GM18498 (cell line): ENCODE measurements around the gene SGIP1.

Experiments used
- ATAC-seq: cut with Tn5 transposase; IDR thresholded peaks from one replicate; pipeline ENCODE4 v1.9.1; 2021; ENCODE audit warnings: mild to moderate bottlenecking, moderate library complexity; ENCODE audit not compliant: unreplicated experiment

The SGIP1 gene

GRCh38 chr1:66520655-66521054 is 13.3 kb upstream of the SGIP1 start:
- ATAC-seq = no peak

DNA sequence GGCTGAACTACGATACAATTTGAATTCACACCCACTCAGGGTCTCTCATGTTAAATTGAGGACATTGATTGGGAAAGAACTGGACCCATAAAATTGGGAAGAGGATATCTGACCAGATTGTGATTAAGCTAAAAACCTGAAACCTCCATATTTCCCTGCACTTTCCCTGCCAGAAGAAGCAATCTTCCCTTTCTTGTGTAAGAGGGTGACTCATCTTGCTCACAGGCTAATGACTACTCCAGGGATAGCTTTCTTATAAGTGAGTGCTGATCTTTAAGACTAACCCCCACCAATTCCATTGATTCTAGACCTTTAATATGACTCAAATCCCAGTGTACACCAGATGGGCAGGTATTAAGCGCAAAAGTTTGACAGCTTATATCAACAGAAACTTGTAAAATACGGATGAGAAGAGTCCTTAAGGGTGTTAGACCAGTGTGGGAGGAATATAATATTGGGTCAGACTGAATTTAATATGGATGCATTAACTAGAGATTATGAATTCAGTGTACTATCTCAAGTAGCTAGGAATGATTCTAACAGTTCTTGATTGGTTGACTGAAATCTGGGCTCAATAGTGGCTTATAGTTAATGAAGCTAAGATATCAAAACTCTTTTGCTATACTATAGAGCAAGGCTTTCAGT is 12.1 kb upstream of the SGIP1 start:
- no peak for ATAC-seq

GRCh38 chr1:66523562-66523961 is 10.4 kb upstream of the SGIP1 start:
- ATAC-seq = no peak

DNA sequence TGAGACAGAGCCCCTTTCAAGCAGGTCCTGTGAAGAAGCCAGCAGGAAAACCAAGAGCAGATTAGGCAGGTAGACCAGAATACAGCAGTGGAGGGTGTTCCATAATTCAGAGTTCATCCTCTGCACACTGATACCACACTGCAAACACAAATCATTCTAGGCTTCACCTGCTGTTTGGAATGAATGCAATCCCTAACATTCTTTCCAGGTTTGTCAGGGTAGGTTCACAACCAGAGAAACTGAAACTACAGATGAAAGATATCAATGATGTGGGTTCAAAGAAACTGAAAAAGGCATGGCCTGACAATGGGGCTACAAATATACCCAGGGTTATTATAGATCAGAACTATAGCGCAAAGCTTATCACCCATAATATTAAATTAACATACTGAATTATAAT is 8.9 kb upstream of the SGIP1 start:
- ATAC-seq = no peak

- no peak for ATAC-seq
These were observed 7.9 kb upstream of the SGIP1 start for GRCh38 chr1:66526036-66526435.

DNA sequence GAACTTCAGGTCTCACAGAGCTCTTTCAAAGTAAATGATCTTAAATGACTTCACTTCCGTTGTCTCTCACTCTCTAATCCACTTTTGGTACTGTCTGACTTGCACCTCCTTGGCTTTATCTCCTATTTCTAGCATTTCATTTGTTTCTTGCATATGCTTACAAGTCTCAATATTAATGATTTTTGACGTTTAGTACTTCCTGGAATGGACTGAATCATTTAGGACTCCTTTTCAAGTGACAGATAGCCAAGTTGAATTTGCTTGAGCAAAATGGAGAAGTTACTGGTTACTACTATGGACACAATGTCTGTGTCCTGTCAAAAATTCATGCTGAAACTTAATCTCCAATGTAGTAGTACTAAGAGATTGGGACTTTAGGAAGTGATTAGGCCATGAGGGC is 7.0 kb upstream of the SGIP1 start:
- no peak for ATAC-seq

DNA sequence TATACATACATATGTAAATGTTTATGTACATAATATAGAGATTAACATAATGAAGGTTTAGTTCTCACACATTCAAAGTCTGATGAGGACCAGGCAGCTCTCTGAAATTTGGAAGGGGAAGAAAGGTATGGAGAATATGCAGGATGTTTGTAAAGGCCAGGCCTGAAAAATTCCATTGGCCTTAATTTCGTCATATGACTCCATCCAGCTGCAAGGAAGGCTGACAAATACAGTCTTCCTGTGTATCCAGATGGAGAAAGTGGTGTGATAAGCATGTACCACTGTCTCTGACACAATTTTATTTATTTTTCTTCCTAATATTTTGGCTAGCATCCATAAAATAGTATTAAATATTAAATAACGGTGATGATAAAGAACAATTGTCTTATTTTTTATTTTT is 6.3 kb upstream of the SGIP1 start:
- ATAC-seq = no peak

GRCh38 chr1:66528580-66528979 is 5.4 kb upstream of the SGIP1 start:
- ATAC-seq = no peak

DNA sequence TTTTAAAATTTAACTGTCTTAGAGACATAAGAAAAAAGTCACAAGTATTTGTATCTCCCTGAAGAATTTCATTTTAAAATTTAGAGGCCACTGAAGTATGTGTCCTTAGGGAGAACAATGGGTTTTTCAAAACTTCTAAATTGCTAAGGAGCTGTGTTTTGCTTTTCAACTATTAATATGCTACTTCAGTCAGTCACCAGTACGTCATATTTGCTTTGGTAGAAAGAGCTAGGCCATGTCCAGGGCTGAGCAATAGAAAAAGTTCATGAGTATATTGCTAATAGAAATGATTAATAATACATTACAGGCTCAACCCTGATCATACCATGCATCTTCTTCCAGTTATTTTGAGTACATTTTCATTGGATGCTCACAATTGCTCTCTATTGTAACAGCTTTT is 1.7 kb upstream of the SGIP1 start:
- ATAC-seq = no peak

DNA sequence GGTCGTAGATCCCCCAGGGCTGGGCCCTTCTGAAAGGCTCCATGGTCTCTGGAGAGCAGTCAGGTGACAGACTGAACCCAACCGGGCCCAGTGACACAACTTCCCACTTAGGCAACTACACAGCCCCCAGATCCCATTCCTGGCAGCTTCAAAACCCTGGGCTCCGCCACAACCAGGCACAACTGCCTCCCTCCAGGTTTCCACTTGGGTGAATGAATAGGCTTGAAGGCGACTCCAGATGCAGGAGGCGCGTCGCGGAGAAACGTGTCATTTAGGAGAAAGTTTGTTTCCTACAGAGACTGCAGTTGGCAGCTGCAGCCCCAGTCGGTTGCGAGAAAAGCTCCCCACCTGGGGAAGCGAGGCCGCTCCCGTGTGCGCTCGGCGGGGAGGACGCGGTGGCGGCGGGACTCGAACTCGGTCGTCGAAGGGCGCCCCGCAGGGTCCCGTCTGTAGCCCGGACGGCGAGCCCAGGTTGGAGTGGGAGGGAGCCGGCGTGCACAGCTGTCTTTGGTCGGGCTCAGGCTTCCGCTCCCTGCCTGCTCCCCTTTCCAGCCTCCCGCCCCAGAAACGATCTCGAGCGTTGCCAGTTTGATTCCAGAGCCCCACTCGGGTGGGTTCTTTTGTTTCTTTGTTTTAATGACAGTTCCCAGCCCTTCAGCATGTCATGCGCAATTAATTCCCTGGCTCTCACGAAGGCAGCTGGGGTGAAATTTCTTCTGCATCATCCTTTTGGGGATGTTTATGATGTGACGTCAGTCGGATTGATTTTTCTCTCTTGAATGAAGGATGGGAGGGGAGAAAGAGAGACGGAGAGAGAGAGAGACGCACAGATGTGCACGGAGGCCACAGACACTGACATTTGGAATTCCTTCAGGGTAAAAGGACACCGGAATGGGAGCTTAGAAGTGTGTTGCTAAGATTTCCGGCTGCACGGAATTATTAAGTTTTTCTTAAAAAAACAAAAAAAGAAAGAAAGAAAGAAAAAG is 862 bp upstream of the SGIP1 start:
- no peak for ATAC-seq

- no peak for ATAC-seq
These were observed 1.1 kb downstream of the SGIP1 start for GRCh38 chr1:66535061-66535460.

DNA sequence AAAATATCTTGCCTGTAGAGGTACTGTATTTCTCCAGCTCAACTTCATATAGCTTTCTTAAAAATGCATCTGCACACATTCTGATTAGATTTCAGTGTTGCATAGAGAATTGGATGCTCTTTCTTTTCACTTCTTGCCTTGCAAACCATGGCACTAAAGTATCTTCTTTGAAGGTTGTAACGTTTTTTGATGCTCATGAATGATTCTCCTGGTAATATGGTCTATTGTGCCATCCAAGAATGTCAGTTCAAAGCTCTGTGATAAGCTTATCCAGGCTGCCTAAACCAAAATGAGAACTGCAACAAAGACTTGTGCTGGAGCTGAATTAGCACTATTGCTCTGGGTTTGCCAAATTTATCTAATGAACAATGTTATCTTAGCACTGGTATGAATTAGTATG is 1.9 kb downstream of the SGIP1 start:
- no peak for ATAC-seq

DNA sequence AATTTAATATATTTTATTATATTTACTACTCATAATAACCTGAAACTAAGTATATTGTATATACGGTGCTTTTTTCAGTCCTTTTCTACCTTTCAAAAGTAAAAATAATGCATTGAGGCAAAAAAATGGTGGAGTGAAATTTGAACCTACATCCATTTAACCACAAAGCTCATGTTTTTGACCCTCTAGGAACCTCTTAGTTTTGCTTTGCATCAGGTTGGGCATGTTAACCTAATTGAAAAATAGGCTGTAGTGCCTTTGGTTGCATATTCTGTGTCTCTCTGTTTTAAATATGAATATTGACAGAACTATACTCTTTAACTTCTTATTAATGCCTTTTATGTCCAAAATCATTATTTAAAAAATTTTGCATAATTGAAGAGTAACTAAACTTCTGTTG is 3.8 kb downstream of the SGIP1 start:
- no peak for ATAC-seq

DNA sequence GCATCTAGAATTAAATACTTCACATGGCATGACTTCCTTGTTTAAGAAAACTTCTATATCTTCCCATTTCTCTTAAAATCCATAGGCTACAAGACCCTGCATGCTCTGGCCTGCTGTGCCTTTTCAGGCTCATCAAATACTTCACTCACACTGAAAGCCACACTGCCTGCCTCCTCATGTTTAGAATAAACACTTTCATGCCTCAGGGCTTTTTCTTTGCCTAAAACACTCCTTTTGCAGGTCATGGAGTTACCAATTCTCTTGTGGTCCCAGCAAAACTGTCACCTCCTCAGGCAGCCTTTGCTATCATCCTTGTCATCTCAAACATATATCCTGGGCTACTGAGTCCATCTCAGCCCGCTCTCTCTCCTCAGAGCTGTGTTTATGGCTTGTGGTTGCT is 5.5 kb downstream of the SGIP1 start:
- ATAC-seq = no peak

GRCh38 chr1:66540434-66541032 is 6.6 kb downstream of the SGIP1 start:
- no peak for ATAC-seq

GRCh38 chr1:66542314-66542713 is 8.4 kb downstream of the SGIP1 start:
- ATAC-seq = no peak

GRCh38 chr1:66542811-66543767 is 9.1 kb downstream of the SGIP1 start:
- no peak for ATAC-seq

- ATAC-seq = no peak
These were observed 12.3 kb downstream of the SGIP1 start for GRCh38 chr1:66546047-66546810.

GRCh38 chr1:66549017-66549416 is 15.1 kb downstream of the SGIP1 start:
- ATAC-seq = no peak

- ATAC-seq = no peak
These were observed 16.3 kb downstream of the SGIP1 start for GRCh38 chr1:66550243-66550642.
